ENCODE results near the gene PSMB7.
A peak's percentile ranks its signal among the peaks of the same experiment; 100 is the strongest.

The PSMB7 gene

DNA sequence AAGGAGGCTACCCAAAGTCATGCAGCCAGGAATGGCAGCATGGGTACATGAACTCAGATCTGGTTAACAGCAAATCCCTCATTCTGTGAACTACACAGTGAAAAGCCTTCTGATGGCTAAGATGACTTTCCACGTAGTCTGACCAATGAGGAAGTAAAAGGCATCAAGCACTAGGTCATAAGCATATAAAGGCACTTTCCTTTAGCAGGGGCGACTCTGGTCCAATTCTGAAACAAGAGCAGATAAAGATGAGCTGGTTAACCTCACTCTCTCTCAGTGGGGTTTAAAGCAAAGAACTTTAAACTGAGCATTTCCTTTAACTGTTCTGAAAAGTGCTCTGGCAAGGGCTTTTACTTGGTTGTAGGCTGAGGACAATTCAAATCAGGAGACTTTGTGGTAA is 21.1 kb downstream of the PSMB7 start:
- Histone ChIP-seq H3K9ac (ENCODE audit: low read length) (no peak overlapping the region), H3K9me2 (ENCODE audit: low read depth, low read length) (no peaks in the 10 kb centered on the region), H3K36me3 (ENCODE audit: insufficient read depth, low read length) (peaks cover 34% of the 10 kb centered on the region; the same call in 1 of the 2 replicates), H3K79me2 (ENCODE audit: insufficient read depth, low read length) (peaks cover 58% of the 10 kb centered on the region), H3K4me1 (ENCODE audit: insufficient read depth, low read length, severe bottlenecking) (peaks cover 3% of the 10 kb centered on the region), H3K27me3 (ENCODE audit: insufficient read depth, low read length) (no peaks in the 10 kb centered on the region), H3K9me3 (ENCODE audit: low read length) (no peaks in the 10 kb centered on the region), H3F3A (ENCODE audit: insufficient read depth, low read length) (no peaks in the 10 kb centered on the region), H3K4me2 (ENCODE audit: low read length) (no peak overlapping the region), H4K20me1 (ENCODE audit: insufficient read depth, low read length) (no peaks in the 10 kb centered on the region), H3K4me3 (ENCODE audit: low read depth, low read length, poor library complexity, severe bottlenecking) (no peak overlapping the region), H3K27ac (ENCODE audit: low read depth, low read length, poor library complexity, severe bottlenecking) (no peak overlapping the region), H2AFZ (ENCODE audit: low read length) (no peak overlapping the region)
- TF ChIP-seq CTCF (IDR thresholded peaks at IDR 0.05; ENCODE audit: low read length), result no peak
- no peak for TF ChIP-seq EZH2 (IDR thresholded peaks at IDR 0.05; ENCODE audit: borderline replicate concordance, low read length)

- H3K4me2 ChIP-seq (ENCODE audit: low read length), result no peak overlapping the region
Measured at GRCh38 chr9:124392871-124393460, 22.3 kb downstream of the PSMB7 start.

DNA sequence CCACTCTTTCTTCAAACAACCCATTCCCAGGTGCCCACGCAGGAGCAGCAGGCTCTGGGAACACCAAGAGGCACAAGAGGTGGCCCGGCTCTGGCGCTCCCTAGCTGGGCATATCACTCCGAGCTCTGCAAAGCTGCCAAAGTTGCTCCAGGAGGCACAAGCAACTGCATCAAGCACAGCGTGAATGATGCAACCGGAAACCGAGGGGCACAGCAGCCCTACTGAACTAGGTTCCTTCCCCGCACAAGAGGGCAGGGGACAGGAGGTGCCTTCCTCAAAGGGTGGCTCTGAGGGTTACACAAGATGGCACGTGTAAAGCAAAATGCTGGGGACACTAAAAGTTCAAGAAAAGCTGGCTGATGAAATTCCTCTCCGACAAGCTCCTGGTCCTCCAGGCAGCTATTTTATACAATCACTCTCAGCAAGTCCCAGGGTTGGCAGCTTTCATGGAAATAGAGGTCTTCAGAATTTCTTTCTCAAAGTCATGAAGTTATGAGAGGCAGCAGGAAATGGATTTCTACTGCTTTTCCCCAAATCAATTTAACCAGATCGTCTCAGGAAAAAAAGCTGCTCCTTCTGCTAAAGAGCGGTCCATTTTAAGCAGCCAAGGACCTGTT is 22.9 kb downstream of the PSMB7 start:
- no peak overlapping the region for H3K4me3 ChIP-seq (ENCODE audit: low read depth, low read length, poor library complexity, severe bottlenecking)
- no peaks in the 10 kb centered on the region for H3F3A ChIP-seq (ENCODE audit: insufficient read depth, low read length)
- no peak overlapping the region for H3K4me2 ChIP-seq (ENCODE audit: low read length)
- H3K9me3 ChIP-seq (ENCODE audit: low read length), result no peaks in the 10 kb centered on the region
- no peaks in the 10 kb centered on the region for H3K27me3 ChIP-seq (ENCODE audit: insufficient read depth, low read length)
- H3K9me2 ChIP-seq (ENCODE audit: low read depth, low read length), result no peaks in the 10 kb centered on the region
- H4K20me1 ChIP-seq (ENCODE audit: insufficient read depth, low read length), result no peaks in the 10 kb centered on the region
- peaks cover 3% of the 10 kb centered on the region for H3K4me1 ChIP-seq (ENCODE audit: insufficient read depth, low read length, severe bottlenecking)
- H3K27ac ChIP-seq (ENCODE audit: low read depth, low read length, poor library complexity, severe bottlenecking), result no peak overlapping the region
- H3K9ac ChIP-seq (ENCODE audit: low read length), result no peak overlapping the region
- H3K79me2 ChIP-seq (ENCODE audit: insufficient read depth, low read length), result peaks cover 59% of the 10 kb centered on the region
- TF ChIP-seq EZH2 (IDR thresholded peaks at IDR 0.05; ENCODE audit: borderline replicate concordance, low read length) (no peak), CTCF (IDR thresholded peaks at IDR 0.05; ENCODE audit: low read length) (no peak)
- peaks cover 29% of the 10 kb centered on the region; the same call in 1 of the 2 replicates for H3K36me3 ChIP-seq (ENCODE audit: insufficient read depth, low read length)
- H2AFZ ChIP-seq (ENCODE audit: low read length), result no peak overlapping the region

More at GRCh38 chr9:124392871-124393460, 22.3 kb downstream of the PSMB7 start:
- Histone ChIP-seq H2AFZ (ENCODE audit: low read length) (no peak overlapping the region), H3F3A (ENCODE audit: insufficient read depth, low read length) (no peaks in the 10 kb centered on the region), H3K27ac (ENCODE audit: low read depth, low read length, poor library complexity, severe bottlenecking) (no peak overlapping the region), H3K36me3 (ENCODE audit: insufficient read depth, low read length) (peaks cover 32% of the 10 kb centered on the region; the same call in 1 of the 2 replicates), H3K27me3 (ENCODE audit: insufficient read depth, low read length) (no peaks in the 10 kb centered on the region), H3K4me3 (ENCODE audit: low read depth, low read length, poor library complexity, severe bottlenecking) (no peak overlapping the region), H3K9me3 (ENCODE audit: low read length) (no peaks in the 10 kb centered on the region), H3K9me2 (ENCODE audit: low read depth, low read length) (no peaks in the 10 kb centered on the region), H4K20me1 (ENCODE audit: insufficient read depth, low read length) (no peaks in the 10 kb centered on the region), H3K4me1 (ENCODE audit: insufficient read depth, low read length, severe bottlenecking) (peaks cover 3% of the 10 kb centered on the region), H3K9ac (ENCODE audit: low read length) (no peak overlapping the region), H3K79me2 (ENCODE audit: insufficient read depth, low read length) (peaks cover 53% of the 10 kb centered on the region)
- no peak for TF ChIP-seq EZH2 (IDR thresholded peaks at IDR 0.05; ENCODE audit: borderline replicate concordance, low read length)
- TF ChIP-seq CTCF (IDR thresholded peaks at IDR 0.05; ENCODE audit: low read length), result peak; percentile 50

All from OCI-LY1 (cell line).